ENCODE results near the gene COMMD2.

DNA sequence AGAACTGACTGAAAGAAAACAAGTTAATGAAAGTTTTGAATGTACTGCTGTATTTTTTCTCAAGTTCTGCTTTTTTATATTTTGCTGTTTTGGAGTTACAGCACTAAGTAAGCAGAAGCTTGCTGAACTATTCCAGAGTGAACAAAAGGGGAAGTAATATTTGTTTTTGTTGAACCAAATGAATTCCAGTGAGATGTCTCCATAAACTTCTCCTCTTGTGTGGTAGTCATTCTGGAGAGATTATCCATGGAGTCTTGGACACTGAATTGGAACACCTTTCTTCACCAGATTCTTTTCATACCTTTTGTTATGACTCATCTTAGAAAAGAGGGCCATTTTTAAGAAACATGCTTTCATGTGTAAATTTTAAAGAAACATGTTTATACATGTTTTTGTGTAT is 31.3 kb upstream of the COMMD2 start:
- TF ChIP-seq POLR2A (IDR thresholded peaks at IDR 0.05), result no peak
- TF ChIP-seq, protein P1, sequence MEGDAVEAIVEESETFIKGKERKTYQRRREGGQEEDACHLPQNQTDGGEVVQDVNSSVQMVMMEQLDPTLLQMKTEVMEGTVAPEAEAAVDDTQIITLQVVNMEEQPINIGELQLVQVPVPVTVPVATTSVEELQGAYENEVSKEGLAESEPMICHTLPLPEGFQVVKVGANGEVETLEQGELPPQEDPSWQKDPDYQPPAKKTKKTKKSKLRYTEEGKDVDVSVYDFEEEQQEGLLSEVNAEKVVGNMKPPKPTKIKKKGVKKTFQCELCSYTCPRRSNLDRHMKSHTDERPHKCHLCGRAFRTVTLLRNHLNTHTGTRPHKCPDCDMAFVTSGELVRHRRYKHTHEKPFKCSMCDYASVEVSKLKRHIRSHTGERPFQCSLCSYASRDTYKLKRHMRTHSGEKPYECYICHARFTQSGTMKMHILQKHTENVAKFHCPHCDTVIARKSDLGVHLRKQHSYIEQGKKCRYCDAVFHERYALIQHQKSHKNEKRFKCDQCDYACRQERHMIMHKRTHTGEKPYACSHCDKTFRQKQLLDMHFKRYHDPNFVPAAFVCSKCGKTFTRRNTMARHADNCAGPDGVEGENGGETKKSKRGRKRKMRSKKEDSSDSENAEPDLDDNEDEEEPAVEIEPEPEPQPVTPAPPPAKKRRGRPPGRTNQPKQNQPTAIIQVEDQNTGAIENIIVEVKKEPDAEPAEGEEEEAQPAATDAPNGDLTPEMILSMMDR (IDR thresholded peaks at IDR 0.05), result no peak
